Esophagus muscularis mucosa (tissue), 3 donors: ENCODE measurements around the gene GNPAT.

Experiments
- CTCF ChIP-seq, 3 experiments: fragments of 200-600 bp in 2 of 3; fragments of 450-650 bp in 1 of 3; sonication (generic) in 2 of 3; IDR thresholded peaks; one replicate each; pipeline ENCODE4 v1.5.1; 2017 to 2019; ENCODE audit warnings: antibody characterized with exemption in 3 of 3, mild to moderate bottlenecking in 2 of 3, moderate library complexity in 1 of 3
- POLR2A ChIP-seq: fragments of 450-650 bp; IDR thresholded peaks from one replicate; pipeline ENCODE4 v1.6.1; 2017; ENCODE audit warnings: antibody characterized with exemption, moderate library complexity, mild to moderate bottlenecking, low read depth
- POLR2AphosphoS5 ChIP-seq, 2 donors: sonication (generic); formaldehyde crosslinking; IDR thresholded peaks; one replicate each; pipeline ENCODE4 v1.6.1; 2017; ENCODE audit warnings: antibody characterized with exemption in 2 of 2

- TF ChIP-seq CTCF (IDR thresholded peaks at IDR 0.05), result no peak
- no peak for TF ChIP-seq POLR2AphosphoS5 (IDR thresholded peaks at IDR 0.05)
- TF ChIP-seq POLR2A, result no peak
Measured at GRCh38 chr1:231207437-231207836, 33.6 kb upstream of the GNPAT start.
